Activated CD8-positive, alpha-beta memory T cell treated with anti-CD3 and anti-CD28 coated beads, Interleukin-2, amount 50 U/mL, for 4 hours (primary cell): ENCODE data around the gene EEF1AKMT2.
A peak's percentile ranks its signal among the peaks of the same experiment; 100 is the strongest.

Experiments used
- DNase-seq: peaks from one replicate; pipeline ENCODE4 v3.0.0-alpha.2; 2020

The EEF1AKMT2 gene

GRCh38 chr10:124736491-124737136, 55.1 kb downstream of the EEF1AKMT2 start:
- DNase-seq: no peak

DNA sequence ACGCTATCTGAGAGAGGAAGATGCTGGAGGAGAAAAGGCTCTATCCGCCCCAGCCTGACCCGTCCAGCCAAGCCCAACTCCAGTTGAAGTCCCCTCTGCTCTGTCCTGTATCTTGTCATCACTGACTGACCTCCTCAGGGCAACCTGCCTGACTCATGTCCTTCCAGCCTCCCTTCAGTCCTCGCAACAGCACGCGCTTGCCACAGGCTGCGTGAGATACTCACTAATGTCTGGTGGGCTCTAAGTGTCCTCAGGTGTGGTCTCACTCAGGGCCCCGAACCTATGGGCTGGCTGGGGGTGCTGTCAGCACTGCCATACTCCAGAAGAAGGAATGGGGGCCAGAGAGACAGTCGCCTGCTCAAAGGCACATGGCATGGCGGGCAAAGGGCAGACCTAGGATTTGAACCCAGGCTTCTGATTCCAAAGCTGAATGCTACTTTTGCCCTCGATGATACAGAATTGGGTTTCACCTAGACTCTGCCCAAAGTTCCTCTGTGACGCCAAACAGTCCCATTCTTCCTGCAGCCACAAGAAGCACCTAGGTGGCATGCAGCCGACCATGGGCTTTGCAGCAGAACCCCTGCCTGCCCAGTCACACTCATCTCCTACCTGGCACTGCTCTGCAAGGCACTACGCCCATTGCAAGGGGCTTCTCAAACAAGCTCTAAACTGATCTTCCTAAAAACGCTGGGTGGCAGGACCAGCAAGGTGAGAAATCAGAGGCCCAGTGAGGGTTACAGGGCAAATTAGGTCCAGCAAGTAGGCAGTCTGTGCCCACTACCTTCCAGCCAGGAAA, 56.0 kb downstream of the EEF1AKMT2 start:
- no peak for DNase-seq

DNA sequence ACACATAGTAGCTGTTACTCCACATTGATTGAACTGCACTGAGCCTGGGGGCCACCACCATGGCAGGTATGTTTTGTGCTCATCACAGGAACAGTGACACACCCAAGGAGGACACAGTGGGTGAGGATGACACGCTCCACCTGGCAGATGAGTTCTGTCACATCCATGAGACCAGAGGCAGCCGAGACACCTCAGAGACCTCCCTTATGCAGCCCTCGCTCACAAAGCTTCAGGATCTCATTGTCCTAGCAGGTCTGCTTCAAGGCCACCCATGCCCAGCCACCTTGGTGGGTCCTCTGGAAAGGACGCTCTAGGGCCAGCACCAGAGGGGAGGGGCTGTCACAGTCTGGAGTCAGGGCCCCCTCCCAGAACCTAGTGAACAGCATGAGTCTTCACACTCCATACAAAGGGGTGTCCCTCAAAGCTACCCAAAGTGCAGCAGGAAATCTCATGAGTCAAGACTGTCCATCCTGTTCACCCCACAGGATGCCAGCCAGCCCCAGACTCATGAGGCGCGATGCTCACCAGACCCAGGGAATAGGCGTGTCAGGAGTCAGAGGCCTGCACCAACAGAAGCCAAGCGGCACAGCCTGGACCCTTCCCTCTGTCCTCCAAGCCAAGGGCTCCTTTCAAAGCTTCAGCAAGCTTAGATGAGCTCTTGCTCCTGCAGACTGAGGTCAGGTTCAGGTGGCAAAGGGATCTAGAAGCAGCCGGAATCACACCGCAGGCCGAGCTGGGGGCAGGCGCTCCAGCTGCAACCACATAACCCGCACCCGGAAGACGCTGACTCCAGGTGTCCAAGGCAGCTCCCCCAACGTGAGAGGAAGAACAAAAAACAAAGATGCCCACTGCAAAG, 57.1 kb downstream of the EEF1AKMT2 start:
- no peak for DNase-seq

DNA sequence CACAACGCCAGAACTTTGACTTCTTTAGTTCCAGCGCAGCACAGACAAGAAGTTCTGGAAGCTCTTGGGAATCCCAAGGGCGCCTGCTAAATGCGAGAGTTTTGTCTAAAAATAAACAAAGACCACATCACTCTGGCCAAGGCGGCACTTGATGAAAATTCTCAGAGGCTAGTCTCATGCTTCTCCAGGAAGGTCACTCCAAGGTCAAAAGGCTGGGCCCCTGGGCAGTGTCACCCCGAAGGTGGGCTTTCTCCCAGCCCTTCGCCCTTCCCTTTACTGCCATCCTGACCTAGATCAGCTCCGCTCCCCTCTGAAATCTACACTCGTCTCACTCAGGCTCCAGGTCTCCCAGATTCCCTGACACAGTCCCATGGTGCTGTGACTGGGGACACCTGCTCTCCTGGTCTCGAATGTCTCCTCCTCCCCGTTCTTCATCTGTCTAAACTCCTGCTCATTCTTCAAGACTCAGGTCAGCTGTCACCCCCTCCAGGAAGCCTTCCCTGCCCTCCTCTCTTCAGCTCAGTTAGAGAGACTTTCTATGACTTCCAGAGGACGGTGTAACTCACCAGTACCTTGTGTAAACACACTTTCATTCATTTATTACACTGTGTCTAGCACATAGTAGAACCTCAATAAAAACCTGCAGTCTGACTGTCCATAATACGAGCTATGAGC, 58.0 kb downstream of the EEF1AKMT2 start:
- no peak for DNase-seq

GRCh38 chr10:124732931-124733570, 58.6 kb downstream of the EEF1AKMT2 start:
- peak; percentile 60 for DNase-seq

DNA sequence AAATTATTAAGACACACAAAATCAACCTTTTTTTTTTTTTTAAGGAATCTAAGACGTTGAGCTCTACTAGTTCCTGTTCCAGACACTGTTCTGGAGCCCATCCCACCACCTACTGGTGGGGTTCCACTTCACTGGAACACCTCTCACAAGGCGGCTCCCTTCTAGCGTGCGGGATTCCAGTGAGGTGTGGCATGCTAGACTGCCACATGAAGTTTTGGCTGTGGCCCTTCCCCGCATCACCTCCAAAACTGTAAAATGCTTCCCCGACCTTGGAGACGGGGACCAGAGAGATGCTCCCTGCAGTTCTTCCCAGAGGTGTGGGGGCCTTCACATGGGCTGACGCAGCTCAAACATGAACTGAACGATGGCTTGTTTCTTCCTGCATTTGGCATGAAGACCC, 60.1 kb downstream of the EEF1AKMT2 start:
- DNase-seq: no peak

- no peak for DNase-seq
Measured at GRCh38 chr10:124730790-124731189, 60.9 kb downstream of the EEF1AKMT2 start.

DNA sequence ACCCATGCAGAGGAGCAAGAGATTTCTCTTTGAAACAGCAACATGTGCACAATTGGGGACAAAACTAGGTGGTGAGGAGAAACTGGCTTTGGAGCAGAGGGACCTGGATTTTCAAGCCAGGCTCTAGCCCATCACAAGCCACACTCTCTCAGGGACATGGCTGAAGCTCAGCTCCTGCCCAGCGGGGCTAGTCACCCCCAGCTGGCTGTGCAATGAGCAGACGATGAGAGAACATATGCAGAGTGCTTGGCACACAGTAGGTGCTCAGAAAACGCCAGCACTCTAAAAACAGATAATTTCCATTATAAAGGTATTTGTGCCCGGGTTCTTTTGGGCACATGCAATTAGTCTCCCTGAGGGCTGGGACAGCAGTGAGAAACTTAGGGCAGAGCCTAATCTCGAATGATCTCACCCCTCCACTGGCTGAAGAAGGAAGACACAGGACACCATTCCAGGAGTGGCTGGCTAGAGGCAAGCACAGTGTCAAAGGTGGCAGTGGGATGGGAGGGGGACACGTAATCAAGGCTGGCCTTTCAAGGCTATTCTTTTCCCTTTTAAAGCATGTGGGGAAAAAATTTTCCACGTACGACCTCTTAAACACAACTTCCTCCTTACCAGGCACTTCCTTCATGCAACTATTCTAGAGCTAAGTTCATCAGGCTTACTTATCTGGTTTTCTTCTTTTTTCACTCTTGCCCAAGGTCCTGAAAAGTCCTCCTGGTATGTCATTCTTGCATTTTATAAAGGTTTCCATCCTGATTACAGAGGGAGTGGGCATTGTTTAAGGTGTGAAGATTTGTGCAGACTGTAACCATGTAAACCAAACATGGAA, 62.6 kb downstream of the EEF1AKMT2 start:
- DNase-seq: peak; percentile 12

GRCh38 chr10:124728071-124728829, 63.4 kb downstream of the EEF1AKMT2 start:
- no peak for DNase-seq

DNA sequence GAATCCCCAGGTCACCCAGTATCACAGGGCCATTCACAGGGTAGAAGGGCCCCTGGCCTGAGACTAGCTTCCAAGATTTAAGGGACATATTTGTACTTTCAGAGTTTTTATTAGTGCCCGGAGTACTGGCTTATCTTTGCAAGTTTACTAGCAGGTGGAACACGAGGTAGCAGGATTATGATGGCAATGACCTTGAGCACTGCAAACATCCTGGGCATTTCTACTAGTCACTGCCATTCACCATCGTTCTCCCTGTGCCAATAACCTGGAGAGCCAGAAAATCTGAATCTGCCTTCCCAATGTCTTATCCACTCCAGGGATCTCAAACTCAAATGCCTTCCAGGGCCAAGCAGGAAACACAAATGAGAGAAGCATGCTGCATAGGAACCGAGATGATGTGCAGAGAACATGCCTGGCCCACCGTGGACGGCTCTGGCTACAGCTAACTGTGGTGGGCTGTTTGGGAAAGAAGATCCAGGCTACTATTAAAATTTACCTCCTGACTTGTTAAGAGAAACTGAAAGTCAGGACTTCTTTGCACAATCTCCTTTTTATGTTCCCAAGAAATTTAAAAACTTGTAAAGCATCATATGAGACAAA, 64.2 kb downstream of the EEF1AKMT2 start:
- no peak for DNase-seq

- DNase-seq: no peak
Measured at GRCh38 chr10:124725791-124726190, 65.9 kb downstream of the EEF1AKMT2 start.

DNA sequence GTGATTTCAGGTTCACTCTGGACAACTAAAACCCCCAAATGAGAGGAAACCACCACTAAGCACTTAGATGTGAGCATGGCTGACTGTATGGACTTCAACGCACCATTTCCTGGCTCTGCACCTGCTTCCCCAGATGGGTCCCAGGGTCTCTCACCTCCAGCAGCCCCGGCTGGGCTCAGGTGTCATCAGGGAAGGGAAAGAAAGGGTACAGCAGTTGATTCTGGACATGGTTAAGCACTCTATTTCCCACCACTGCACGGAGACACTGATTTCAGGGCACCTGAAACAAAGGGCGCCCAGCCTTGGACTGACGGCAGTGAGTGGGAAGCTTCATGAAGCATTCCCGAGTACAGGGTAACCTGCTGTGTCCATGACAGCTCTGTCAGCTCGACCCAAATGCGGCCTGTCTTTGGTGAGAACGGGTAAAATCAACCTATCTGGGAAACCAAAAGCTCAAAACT, 66.5 kb downstream of the EEF1AKMT2 start:
- DNase-seq: no peak

- no peak for DNase-seq
Measured at GRCh38 chr10:124724279-124725027, 67.2 kb downstream of the EEF1AKMT2 start.

GRCh38 chr10:124723826-124724225, 67.9 kb downstream of the EEF1AKMT2 start:
- no peak for DNase-seq

- peak; percentile 46 for DNase-seq
Measured at GRCh38 chr10:124722798-124723783, 68.6 kb downstream of the EEF1AKMT2 start.

- no peak for DNase-seq
Measured at GRCh38 chr10:124721330-124722045, 70.2 kb downstream of the EEF1AKMT2 start.

DNA sequence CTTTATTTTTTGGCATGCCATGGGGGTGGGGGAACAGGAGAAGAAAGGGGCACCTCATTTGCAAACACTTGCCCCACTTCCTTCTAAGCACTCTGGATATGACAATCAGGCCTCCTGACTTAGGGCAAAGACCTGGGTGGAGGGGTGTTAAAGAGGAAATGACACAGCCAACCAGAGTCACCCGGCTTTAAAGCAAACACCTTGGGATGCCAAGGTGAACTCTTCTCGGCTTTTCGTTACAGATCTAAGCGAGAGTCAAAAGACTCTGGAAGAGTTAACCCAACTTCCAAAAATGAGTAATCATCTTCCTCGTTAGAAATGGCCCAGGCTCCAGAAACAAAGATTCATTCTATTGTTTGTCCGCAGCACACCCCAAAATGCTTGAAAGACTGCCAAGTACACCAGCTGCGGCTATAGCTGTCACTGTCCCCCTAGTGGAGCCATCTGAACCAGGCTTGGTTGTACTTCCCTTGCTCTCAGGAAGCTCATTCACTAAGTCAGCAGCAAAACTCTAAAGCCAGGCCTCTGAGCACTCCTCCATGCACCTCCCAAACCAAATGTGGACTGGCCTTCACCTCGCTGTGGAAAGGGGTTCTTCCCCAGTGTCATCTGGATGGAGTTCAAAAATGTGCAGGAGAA, 72.4 kb downstream of the EEF1AKMT2 start:
- peak; percentile 63 for DNase-seq
